Tibial nerve (tissue), 4 donors: ENCODE results near the gene USP8. TPM values are rescaled to one million over a fixed set of nuclear protein-coding genes. Genes with fewer than 3 reads are reported as not detected.
"Not testable (repeated sequence)": the region's sequence is repeated elsewhere in the genome, so short reads cannot be mapped to it uniquely, and the experiment has no call there.

Experiments used
- DNase-seq, 2 donors: peaks; one replicate each; pipeline ENCODE4 v3.0.0-alpha.2; 2019; ENCODE audit warnings: low spot score in 2 of 2
- H3K27ac ChIP-seq, 4 donors: fragments of 200-600 bp; sonication (generic) in 3 of 4; one replicate each; pipeline ENCODE4 v1.5.1; 2017 to 2019; ENCODE audit warnings: mild to moderate bottlenecking in 1 of 4
- H3K27me3 ChIP-seq, 2 donors: fragments of 200-600 bp; sonication (generic) in 1 of 2; one replicate each; pipeline versions ENCODE4 v1.5.1 to v1.6.0; 2017 to 2019
- H3K36me3 ChIP-seq, 3 donors: fragments of 200-600 bp; sonication (generic); one replicate each; pipeline ENCODE4 v1.5.1; 2018 to 2019
- H3K4me1 ChIP-seq, 4 donors: fragments of 200-600 bp; sonication (generic) in 3 of 4; one replicate each; pipeline ENCODE4 v1.5.1; 2017 to 2019
- H3K4me3 ChIP-seq, 4 donors: fragments of 200-600 bp; sonication (generic) in 3 of 4; one replicate each; pipeline ENCODE4 v1.5.1; 2017 to 2019; ENCODE audit warnings: mild to moderate bottlenecking in 1 of 4, moderate library complexity in 1 of 4
- H3K9me3 ChIP-seq, 4 donors: fragments of 200-600 bp; sonication (generic) in 3 of 4; one replicate each; pipeline ENCODE4 v1.5.1; 2017 to 2019
- EP300 ChIP-seq, 2 donors: sonication (generic); formaldehyde crosslinking; IDR thresholded peaks; one replicate each; pipeline ENCODE4 v1.6.1; 2017; ENCODE audit warnings: antibody characterized with exemption in 2 of 2, mild to moderate bottlenecking in 1 of 2
- POLR2A ChIP-seq, 2 donors: fragments of 450-650 bp; IDR thresholded peaks; one replicate each; pipeline ENCODE4 v1.6.1; 2017; ENCODE audit warnings: antibody characterized with exemption in 2 of 2, mild to moderate bottlenecking in 2 of 2, moderate library complexity in 2 of 2
- WGBS, 2 donors: methylation state at CpG; one replicate each; pipeline ENCODE4 v1.1.5; 2018; 5-methylcytosine and 5-hydroxymethylcytosine counted together
- total RNA-seq, 4 donors: library from RNA; depleted of rRNA; stranded (reverse); fragments of >200 nt; gene quantifications; one replicate each; pipeline ENCODE4 v1.1.0, GENCODE V29; 2016
- TF ChIP-seq, protein P1 (sequence below), 5 experiments: fragments of 200-600 bp in 3 of 5; fragments of 450-650 bp in 2 of 5; sonication (generic) in 3 of 5; IDR thresholded peaks; one replicate each; pipeline ENCODE4 v1.5.1; 2016 to 2019; ENCODE audit warnings: antibody characterized with exemption in 5 of 5, mild to moderate bottlenecking in 3 of 5, moderate library complexity in 2 of 5

USP8 gene
- total RNA-seq, 4 donors from 2014 or later: 39.8 to 97.2 (median 53.5) TPM

DNA sequence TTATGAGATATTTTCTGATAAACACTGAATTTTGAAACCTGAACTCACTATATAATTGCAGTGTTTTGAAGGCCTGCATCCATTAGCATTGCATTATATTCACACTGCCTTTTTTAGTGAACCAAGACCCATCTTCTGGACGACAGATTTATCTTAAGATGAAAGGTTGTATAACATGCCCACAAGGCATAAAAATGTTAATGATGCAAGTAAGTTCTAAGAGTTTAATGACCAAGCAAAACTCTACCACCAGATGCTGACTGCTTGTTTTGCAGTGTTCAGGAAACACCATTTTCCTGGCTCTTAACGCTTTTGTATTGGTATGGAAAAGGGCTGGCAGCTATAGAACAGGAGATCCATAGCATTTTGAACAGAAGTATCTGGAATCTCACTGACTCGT, 76.1 kb downstream of the USP8 start:
- TF ChIP-seq EP300 (IDR thresholded peaks at IDR 0.05): no peak
- TF ChIP-seq, protein P1, sequence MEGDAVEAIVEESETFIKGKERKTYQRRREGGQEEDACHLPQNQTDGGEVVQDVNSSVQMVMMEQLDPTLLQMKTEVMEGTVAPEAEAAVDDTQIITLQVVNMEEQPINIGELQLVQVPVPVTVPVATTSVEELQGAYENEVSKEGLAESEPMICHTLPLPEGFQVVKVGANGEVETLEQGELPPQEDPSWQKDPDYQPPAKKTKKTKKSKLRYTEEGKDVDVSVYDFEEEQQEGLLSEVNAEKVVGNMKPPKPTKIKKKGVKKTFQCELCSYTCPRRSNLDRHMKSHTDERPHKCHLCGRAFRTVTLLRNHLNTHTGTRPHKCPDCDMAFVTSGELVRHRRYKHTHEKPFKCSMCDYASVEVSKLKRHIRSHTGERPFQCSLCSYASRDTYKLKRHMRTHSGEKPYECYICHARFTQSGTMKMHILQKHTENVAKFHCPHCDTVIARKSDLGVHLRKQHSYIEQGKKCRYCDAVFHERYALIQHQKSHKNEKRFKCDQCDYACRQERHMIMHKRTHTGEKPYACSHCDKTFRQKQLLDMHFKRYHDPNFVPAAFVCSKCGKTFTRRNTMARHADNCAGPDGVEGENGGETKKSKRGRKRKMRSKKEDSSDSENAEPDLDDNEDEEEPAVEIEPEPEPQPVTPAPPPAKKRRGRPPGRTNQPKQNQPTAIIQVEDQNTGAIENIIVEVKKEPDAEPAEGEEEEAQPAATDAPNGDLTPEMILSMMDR (IDR thresholded peaks at IDR 0.05): no peak
- TF ChIP-seq POLR2A (IDR thresholded peaks at IDR 0.05): no peak
- Histone ChIP-seq H3K36me3 (peaks cover 0 to 95% (median 11%) of the 10 kb centered on the region in 3 donors), H3K4me1 (no peaks in the 10 kb centered on the region), H3K9me3 (no peaks in the 10 kb centered on the region), H3K27me3 (no peaks in the 10 kb centered on the region), H3K4me3 (no peak overlapping the region), H3K27ac (no peak overlapping the region)
- WGBS, 2 donors: 54 to 76% methylated on average over 3 of the region's 3 CpGs
- no peak for DNase-seq

DNA sequence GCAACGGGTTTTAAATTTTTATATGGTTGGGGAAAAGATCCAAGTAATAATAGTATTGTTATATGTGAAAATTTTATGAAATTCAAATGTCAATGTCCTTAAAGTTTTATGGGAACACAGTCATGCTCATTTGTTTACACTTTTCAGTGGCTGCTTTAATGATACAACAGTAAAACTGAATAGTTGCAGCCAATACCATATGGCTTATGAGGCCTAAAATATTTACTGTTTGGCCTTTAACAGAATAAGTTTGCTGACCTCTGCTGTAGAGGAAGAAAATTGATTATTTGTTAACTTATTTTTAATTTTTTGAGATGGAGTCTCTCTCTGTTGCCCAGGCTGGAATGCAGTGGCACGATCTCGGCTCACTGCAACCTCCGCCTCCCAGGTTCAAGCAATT, 77.6 kb downstream of the USP8 start:
- no peaks in the 10 kb centered on the region for H3K9me3 ChIP-seq
- H3K4me3 ChIP-seq: no peak overlapping the region
- no peak overlapping the region for H3K27ac ChIP-seq
- DNase-seq: no peak
- WGBS, 2 donors: 91 to 93% methylated on average over 4 of the region's 4 CpGs
- peaks cover 0 to 81% (median 11%) of the 10 kb centered on the region in 3 donors for H3K36me3 ChIP-seq
- no peaks in the 10 kb centered on the region for H3K27me3 ChIP-seq
- TF ChIP-seq, protein P1 (IDR thresholded peaks at IDR 0.05): no peak
- no peaks in the 10 kb centered on the region for H3K4me1 ChIP-seq

DNA sequence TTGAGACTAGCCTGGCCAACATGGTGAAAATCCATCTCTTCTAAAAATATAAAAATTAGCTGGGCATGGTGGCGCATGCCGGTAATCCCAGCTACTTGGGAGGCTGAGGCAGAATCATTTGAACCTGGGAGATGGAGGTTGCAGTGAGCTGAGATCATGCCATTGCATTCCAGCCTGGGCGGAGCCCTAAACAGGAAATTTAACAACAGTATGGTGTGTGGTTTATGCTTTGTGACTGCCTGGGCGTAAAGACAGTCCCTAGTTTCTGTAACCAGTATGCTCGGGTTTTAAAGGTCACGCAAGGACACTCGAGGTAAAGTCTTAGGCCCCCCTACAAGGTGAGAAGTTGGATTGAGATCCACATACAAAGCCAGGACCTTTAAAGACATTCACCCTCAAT, 78.9 kb downstream of the USP8 start:
- Histone ChIP-seq H3K4me1 (no peaks in the 10 kb centered on the region), H3K27me3 (no peaks in the 10 kb centered on the region), H3K9me3 (no peaks in the 10 kb centered on the region), H3K4me3 (no peak overlapping the region), H3K27ac (no peak overlapping the region), H3K36me3 (peaks cover 0 to 67% (median 11%) of the 10 kb centered on the region in 3 donors)
- WGBS, 2 donors: 93 to 94% methylated on average over 7 of the region's 7 CpGs
- DNase-seq: no peak
- TF ChIP-seq POLR2A (IDR thresholded peaks at IDR 0.05) (no peak), EP300 (IDR thresholded peaks at IDR 0.05) (no peak)
- TF ChIP-seq, protein P1 (IDR thresholded peaks at IDR 0.05): no peak

DNA sequence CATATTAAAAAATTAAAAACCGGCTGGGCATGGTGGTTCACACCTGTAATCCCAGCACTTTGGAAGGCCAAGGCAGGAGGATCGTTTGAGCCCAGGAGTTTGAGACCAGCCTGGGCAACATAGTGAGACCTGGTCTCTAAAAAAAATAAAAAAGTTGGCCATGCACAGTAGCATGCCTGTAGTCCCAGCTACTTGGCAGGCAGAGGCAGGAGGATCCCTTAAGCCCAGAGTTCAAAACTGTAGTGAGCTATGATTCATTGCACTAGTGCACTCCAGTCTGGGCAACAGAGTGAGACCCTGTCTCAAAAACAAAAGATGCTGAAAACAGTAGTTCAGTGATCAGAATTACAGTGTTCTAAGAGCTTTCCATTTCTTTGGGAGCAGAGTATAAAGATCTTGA, 81.5 kb downstream of the USP8 start:
- not testable (repeated sequence) for DNase-seq, H3K4me3 ChIP-seq, H3K27me3 ChIP-seq, H3K9me3 ChIP-seq, H3K27ac ChIP-seq, H3K4me1 ChIP-seq
- 81 to 86% methylated on average over 2 of the region's 2 CpGs for WGBS, 2 donors
- peaks cover 0 to 44% (median 3%) of the 10 kb centered on the region in 3 donors for H3K36me3 ChIP-seq

DNA sequence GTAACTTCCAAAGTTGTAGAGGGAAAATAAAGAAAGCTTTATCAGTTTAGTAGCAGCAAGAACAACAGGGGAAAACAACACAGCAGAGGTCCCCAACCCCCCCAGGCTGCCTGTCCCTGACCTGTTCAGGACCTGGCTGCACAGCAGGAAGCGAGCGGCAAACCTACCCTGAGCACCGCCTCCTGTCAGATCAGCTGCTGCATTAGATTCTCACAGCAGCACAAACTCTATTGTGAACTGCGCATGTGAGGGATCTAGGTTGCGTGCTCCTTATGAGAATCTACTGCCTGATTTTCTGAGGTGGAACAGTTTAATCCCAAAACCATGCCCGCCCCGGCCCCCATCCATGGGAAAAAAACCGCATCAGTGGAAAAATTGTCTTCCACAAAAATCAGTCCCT, 81.9 kb downstream of the USP8 start:
- TF ChIP-seq EP300 (IDR thresholded peaks at IDR 0.05): no peak
- no peak for TF ChIP-seq POLR2A (IDR thresholded peaks at IDR 0.05)
- TF ChIP-seq, protein P1 (IDR thresholded peaks at IDR 0.05): no peak
- no peaks in the 10 kb centered on the region for H3K4me1 ChIP-seq
- H3K4me3 ChIP-seq: no peak overlapping the region
- H3K36me3 ChIP-seq: peaks cover 0 to 44% (median 3%) of the 10 kb centered on the region in 3 donors
- no peaks in the 10 kb centered on the region for H3K27me3 ChIP-seq
- H3K9me3 ChIP-seq: peaks cover 0 to under 1% (median 0%) of the 10 kb centered on the region in 4 donors
- DNase-seq: no peak
- H3K27ac ChIP-seq: no peak overlapping the region
- WGBS, 2 donors: 75 to 82% methylated on average over 8 of the region's 8 CpGs

DNA sequence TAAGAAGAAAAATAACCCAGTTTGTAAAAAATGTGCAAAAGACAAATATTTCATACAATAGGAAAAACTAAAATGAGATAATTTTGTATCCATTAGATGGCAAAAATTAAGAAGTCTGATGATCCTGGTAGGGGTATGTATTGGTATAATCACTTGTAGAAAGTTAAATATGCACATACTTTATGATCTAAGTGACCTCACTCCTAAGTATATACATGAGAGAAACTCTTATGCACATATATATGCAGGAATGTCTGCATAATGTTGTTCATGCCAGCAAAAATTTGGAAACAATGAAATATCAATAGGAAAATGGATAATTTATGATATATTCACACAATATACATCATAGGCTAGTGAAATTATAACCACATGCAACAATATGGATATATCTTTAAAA, 88.8 kb downstream of the USP8 start:
- no peak for DNase-seq
- no peak overlapping the region for H3K27ac ChIP-seq
- H3K4me1 ChIP-seq: no peaks in the 10 kb centered on the region
- peaks cover 0 to 14% (median 0%) of the 10 kb centered on the region in 4 donors for H3K9me3 ChIP-seq
- no peaks in the 10 kb centered on the region for H3K27me3 ChIP-seq
- no peak for TF ChIP-seq EP300 (IDR thresholded peaks at IDR 0.05)
- TF ChIP-seq POLR2A (IDR thresholded peaks at IDR 0.05): no peak
- TF ChIP-seq, protein P1 (IDR thresholded peaks at IDR 0.05): no peak
- no peak overlapping the region for H3K4me3 ChIP-seq
- H3K36me3 ChIP-seq: peaks cover 0 to 35% (median 4%) of the 10 kb centered on the region in 3 donors
